Right atrium auricular region (tissue), 2 donors: ENCODE data around the gene HEATR1. TPM values are rescaled to one million over a fixed set of nuclear protein-coding genes. Genes with fewer than 3 reads are reported as not detected.

Experiments used
- DNase-seq: peaks from one replicate; pipeline ENCODE4 v3.0.0-alpha.2; 2019; ENCODE audit warnings: low spot score
- H3K27ac ChIP-seq, 2 donors: fragments of 200-600 bp; sonication (generic); 1 replicate in 1 of 2; 2 replicates in 1 of 2; pipeline ENCODE4 v1.5.1; 2016 to 2019
- H3K27me3 ChIP-seq, 2 donors: fragments of 200-600 bp; sonication (generic); one replicate each; pipeline versions ENCODE4 v1.5.1 to v1.6.0; 2017 to 2019
- H3K36me3 ChIP-seq: fragments of 200-600 bp; sonication (generic); one replicate; pipeline ENCODE4 v1.5.1; 2016
- H3K4me1 ChIP-seq, 2 donors: fragments of 200-600 bp; sonication (generic); one replicate each; pipeline versions ENCODE4 v1.5.1 to v1.6.0; 2017 to 2019
- H3K4me3 ChIP-seq, 2 donors: fragments of 200-600 bp; sonication (generic); 1 replicate in 1 of 2; 2 replicates in 1 of 2; pipeline ENCODE4 v1.5.1; 2017 to 2019; ENCODE audit warnings: mild to moderate bottlenecking in 1 of 2, moderate library complexity in 1 of 2
- H3K9me3 ChIP-seq, 2 donors: fragments of 200-600 bp; sonication (generic); one replicate each; pipeline ENCODE4 v1.5.1; 2019
- CTCF ChIP-seq, 2 donors: fragments of 200-600 bp; sonication (generic); IDR thresholded peaks; one replicate each; pipeline ENCODE4 v1.5.1; 2019; ENCODE audit warnings: antibody characterized with exemption in 2 of 2
- total RNA-seq, 2 donors: library from RNA; depleted of rRNA; stranded (reverse); fragments of >200 nt; gene quantifications; one replicate each; pipeline ENCODE4 v1.1.0, GENCODE V29; 2016

HEATR1 gene
- total RNA-seq, 2 donors from 2014 or later = 7.1 to 8.6 TPM

GRCh38 chr1:236561976-236562375 lies 42.3 kb downstream of the HEATR1 start:
- DNase-seq = no peak
- Histone ChIP-seq H3K4me1 (no peaks in the 10 kb centered on the region), H3K9me3 (no peaks in the 10 kb centered on the region), H3K4me3 (no peak overlapping the region), H3K27ac (no peak overlapping the region), H3K27me3 (no peaks in the 10 kb centered on the region), H3K36me3 (peaks cover 68% of the 10 kb centered on the region)
- TF ChIP-seq CTCF (IDR thresholded peaks at IDR 0.05) = no peak

- no peak overlapping the region for H3K27ac ChIP-seq
- H3K36me3 ChIP-seq = peaks cover 68% of the 10 kb centered on the region
- no peaks in the 10 kb centered on the region for H3K27me3 ChIP-seq
- no peak for TF ChIP-seq CTCF (IDR thresholded peaks at IDR 0.05)
- no peak overlapping the region for H3K4me3 ChIP-seq
- H3K9me3 ChIP-seq = no peaks in the 10 kb centered on the region
- no peak for DNase-seq
- H3K4me1 ChIP-seq = no peaks in the 10 kb centered on the region
Observed at GRCh38 chr1:236560213-236560771, 44.0 kb downstream of the HEATR1 start.

- H3K27ac ChIP-seq = no peak overlapping the region
- no peaks in the 10 kb centered on the region for H3K9me3 ChIP-seq
- H3K4me1 ChIP-seq = no peaks in the 10 kb centered on the region
- H3K36me3 ChIP-seq = peaks cover 64% of the 10 kb centered on the region
- no peak for TF ChIP-seq CTCF (IDR thresholded peaks at IDR 0.05)
- DNase-seq = no peak
- H3K4me3 ChIP-seq = no peak overlapping the region
- H3K27me3 ChIP-seq = no peaks in the 10 kb centered on the region
Observed at GRCh38 chr1:236558846-236559245, 45.5 kb downstream of the HEATR1 start.

GRCh38 chr1:236558081-236558480 lies 46.2 kb downstream of the HEATR1 start:
- Histone ChIP-seq H3K4me3 (no peak overlapping the region), H3K9me3 (no peaks in the 10 kb centered on the region), H3K27me3 (no peaks in the 10 kb centered on the region), H3K4me1 (no peaks in the 10 kb centered on the region), H3K36me3 (peaks cover 67% of the 10 kb centered on the region), H3K27ac (no peak overlapping the region)
- DNase-seq = no peak
- no peak for TF ChIP-seq CTCF (IDR thresholded peaks at IDR 0.05)

- Histone ChIP-seq H3K27me3 (no peaks in the 10 kb centered on the region), H3K4me1 (no peaks in the 10 kb centered on the region), H3K36me3 (peaks cover 80% of the 10 kb centered on the region), H3K4me3 (no peak overlapping the region), H3K9me3 (no peaks in the 10 kb centered on the region), H3K27ac (no peak overlapping the region)
- DNase-seq = no peak
- TF ChIP-seq CTCF (IDR thresholded peaks at IDR 0.05) = no peak
Observed at GRCh38 chr1:236556606-236557005, 47.7 kb downstream of the HEATR1 start.

GRCh38 chr1:236553370-236553769 lies 50.9 kb downstream of the HEATR1 start:
- Histone ChIP-seq H3K27me3 (no peaks in the 10 kb centered on the region), H3K9me3 (no peaks in the 10 kb centered on the region), H3K4me1 (no peaks in the 10 kb centered on the region), H3K27ac (no peak overlapping the region), H3K36me3 (peaks cover 95% of the 10 kb centered on the region), H3K4me3 (no peak overlapping the region)
- DNase-seq = no peak
- no peak for TF ChIP-seq CTCF (IDR thresholded peaks at IDR 0.05)
